Activated CD8-positive, alpha-beta memory T cell treated with anti-CD3 and anti-CD28 coated beads, Interleukin-2, amount 50 U/mL, for 1 hour (primary cell): ENCODE data around the gene CDK14.

Experiments
- DNase-seq: peaks from one replicate; pipeline ENCODE4 v3.0.0-alpha.2; 2020; ENCODE audit errors: extremely low read depth

CDK14 gene

DNA sequence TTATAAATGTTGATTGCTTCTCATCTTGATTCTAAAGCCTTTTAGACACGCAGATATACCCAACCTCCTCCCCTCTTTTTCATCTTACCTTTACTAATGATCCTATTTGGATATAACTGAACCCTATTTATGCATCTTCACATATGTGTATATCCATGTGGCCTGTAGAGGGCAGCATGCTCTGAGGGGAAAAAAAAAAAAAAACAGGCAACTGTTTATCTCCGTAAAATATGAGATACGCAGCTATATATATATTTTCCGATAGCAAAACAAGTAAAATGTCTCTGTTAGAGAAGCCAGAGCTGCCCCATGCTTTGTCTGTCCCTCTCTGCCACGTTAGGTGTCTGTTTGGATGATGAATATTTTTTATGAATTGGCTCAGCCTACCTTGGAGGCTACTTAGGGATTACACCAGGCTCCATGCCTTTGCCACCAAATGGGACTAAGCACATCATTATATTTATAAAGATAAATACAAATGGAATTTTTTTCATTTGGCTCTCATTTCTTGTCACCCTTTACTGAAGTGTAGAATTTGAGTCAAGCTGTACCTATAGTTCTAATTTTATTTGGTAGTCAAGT is 493.4 kb downstream of the CDK14 start:
- no peak for DNase-seq

DNA sequence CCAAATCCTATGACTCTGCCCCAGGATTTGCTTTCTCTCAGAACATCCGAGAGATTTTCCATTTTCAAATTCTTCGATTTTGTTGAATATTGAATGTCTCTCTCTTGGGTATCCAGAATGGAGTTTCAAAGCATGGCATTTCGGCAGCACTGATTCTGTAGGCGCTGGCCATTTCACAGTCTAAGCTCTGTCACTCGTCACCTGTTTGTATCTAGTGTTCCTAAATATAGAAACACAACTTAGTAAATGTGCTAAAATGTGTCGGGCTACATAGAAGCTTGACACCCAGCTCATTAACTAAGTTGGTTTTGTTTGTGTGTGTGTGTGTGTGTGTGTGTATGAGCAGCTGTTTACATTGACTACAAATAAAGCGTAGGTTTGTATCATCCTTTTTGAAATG is 494.6 kb downstream of the CDK14 start:
- DNase-seq: no peak

DNA sequence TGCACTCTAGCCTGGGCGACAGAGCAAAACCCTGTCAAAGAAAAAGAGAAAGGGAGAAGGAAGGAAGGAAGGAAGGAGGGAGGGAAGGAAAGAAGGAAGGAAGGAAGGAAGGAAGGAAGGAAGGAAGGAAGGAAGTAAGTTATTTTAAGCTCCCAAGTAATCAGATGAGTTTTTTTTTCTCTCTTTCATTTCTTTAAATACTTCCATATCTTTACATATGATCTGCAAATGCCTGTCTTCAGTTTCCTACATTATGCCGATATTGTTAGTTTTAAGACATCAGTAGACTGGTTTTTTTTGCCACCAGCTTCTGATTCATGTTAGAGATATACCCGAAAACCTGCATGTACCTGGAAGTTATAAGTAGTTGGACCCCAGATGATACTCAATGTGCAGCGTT is 495.5 kb downstream of the CDK14 start:
- no peak for DNase-seq

DNA sequence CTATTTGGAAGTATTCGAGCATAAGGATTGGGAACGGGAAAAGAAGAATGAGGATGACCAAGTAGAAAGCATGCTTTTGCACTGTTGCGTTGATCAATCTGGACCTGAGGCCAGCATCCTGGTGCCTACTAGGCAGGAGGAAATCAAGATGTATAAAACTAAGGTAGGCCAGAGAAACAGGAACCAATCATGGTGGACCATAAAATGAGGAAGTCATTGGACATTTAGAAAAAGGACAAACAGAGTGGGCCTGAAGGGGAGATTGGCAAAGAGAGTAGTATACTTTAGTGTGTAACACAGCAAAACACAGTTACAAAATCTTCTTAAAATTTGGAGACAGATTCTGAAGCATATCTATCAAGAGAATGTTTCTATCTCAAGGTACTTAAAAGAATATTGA is 497.1 kb downstream of the CDK14 start:
- DNase-seq: no peak

DNA sequence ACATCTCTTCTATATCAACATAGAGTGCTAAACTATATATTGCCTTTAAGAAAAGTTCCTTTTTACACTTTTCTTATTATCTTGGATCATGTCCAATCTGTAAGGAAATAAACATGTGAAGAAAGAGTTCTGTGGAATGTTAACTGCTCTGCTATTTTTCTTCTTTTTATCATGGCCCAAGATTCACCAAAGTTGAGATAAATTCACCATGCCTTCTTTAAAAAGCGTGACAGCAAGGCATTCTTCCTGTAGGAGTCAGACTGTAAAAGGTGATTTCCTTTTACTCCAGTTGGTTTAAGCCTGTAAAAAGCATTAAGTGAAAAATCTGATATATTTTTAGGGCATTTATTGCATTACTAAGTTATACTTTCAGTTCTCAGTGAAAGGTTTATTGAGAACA is 502.4 kb downstream of the CDK14 start:
- DNase-seq: no peak

DNA sequence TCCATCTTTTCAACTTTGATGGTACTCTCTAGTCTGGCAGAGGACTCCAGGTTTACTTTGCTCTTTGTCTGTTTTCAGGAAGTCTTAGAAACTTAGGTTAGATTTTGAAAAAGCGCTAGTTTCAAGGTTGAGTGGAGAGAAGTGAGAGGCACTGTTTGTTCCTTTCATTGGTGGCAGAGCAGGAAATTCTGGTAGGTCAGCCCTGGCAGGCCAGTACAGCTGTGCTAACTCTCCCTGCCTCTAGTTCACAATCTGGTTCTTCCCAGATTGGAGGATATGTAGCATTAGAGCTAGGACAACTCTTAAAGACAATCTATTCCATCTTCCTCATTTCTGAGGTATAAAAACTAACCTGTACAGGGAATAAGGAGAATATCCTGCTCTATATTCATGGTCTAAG is 507.2 kb downstream of the CDK14 start:
- DNase-seq: no peak

DNA sequence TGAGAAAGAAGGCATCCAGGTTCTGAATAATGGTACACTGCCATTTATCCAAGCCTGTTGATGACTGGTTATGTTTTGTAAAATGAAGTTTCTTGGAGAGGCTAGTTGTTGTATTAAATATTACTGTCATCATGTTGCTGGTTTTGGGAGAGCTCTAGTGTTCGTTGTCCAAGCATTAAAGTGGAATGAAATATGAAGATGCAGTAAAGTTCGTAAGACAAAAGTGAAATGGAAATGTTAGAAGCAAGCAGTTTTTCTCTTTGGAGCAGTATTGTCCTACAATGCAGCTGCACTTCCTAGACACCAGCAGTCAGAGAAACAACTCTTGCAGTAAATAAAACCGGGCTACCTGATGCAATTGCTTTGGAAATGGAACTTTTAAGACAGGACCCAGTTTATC is 511.3 kb downstream of the CDK14 start:
- no peak for DNase-seq

DNA sequence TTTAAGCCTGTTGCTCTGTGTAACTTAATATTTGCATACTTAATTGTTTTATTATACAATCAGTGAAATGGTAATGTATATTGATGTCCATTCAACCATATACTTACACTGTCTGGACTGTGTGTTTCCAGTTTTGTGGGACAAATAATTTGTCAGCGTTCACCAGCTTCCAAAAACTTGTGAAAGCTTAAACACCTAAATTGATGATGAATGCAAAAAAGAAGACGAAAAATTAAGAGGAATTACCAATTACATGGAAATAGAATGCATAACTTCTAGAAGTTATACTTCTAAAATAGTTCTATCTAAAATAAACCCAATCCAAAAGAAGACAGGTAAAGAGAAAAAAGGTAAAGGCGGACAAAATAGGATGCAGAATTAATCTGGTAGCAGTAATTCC is 513.1 kb downstream of the CDK14 start:
- DNase-seq: no peak

DNA sequence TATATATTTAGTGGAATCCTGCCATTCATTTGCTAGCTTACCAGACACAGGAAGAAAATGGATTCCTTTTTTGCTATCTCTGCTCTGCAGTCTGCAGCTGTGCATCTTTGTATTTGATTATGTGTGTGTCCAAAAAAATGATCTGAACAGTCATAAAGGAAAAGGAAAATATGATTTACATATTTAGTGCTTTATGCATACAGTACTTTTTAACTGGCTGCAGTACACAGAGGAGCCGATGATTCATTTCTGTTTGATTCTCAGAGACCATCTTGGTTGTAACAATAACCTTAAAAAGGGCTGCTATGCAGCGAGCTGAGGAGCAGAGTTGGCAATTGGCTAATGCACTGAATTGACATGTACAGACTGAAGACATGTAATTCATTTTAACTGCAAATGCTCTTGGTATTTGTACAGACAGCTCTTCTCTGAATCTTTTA is 516.8 kb downstream of the CDK14 start:
- DNase-seq: no peak

DNA sequence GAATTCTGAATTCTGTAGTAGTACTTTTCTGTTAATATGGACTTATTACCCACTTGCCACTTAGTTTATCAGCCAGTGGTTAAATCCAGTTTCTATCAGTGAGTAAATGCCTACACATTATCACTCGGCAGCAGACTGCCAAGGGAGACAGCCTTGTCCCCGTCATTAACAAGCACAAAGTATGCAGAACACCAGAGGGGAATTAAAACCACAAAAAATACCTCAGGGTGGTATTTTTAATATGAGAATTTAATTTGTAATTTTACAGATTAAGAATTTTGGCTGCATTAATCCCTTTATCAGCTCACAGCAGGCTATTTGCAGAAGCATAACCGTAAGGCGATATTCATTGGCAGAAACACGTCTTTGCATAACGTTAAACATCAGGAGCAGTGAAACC is 518.1 kb downstream of the CDK14 start:
- no peak for DNase-seq

DNA sequence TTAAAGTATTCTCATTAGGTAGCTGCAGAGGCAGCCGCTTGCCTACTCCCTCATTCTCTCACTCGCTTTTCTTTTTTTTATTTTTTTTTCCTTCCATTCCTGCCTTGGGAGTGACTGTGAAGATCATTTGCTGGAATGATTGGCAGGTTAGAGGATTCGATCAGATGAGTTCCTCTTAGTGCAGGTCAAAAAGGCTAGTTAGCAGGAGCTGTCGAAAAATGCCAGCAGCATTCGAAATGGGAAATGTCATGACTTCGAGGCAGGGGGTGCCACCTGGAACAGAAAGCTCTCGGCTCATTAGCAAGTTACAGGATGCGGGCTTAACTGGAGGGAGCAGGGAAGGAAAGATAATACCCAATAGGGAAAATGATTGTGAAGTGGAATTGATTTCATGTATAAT is 530.6 kb downstream of the CDK14 start:
- DNase-seq: no peak

DNA sequence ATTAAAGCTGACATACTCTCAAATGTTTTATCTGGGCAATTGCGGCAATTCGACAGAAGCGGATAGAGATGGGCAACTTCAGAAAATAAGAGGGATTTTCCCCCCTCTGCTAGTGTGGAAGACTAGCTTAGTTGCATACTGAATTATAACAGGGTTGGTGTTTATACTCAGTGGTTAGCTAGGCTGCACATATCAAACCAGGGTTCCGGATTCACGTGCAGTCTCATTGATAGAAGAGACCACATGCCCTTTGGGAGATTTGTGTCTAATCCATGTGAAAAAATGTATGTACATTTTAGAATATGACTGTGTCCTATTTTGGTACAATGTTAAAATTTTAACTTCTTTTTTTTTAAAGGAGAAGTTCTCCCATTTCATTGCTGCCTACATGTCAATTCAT is 531.2 kb downstream of the CDK14 start:
- no peak for DNase-seq

DNA sequence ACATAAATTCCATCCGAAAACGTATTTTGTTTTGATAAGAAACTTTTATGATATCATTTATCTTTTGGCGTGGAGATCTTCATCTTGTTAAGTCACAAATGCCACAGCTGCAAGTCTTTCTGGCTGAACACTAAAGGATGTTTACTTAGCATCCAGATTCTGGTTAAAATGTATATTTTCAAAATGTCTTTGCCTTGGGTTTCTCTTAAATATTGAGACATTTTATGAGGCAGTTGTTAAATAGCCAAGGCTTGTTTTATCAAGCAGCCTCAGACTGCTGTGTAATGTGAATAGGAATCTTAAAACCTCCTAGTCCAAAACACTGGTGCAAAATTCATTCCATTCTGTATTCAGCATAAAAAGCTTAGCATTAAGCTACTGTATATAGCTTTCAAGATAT is 531.8 kb downstream of the CDK14 start:
- no peak for DNase-seq

DNA sequence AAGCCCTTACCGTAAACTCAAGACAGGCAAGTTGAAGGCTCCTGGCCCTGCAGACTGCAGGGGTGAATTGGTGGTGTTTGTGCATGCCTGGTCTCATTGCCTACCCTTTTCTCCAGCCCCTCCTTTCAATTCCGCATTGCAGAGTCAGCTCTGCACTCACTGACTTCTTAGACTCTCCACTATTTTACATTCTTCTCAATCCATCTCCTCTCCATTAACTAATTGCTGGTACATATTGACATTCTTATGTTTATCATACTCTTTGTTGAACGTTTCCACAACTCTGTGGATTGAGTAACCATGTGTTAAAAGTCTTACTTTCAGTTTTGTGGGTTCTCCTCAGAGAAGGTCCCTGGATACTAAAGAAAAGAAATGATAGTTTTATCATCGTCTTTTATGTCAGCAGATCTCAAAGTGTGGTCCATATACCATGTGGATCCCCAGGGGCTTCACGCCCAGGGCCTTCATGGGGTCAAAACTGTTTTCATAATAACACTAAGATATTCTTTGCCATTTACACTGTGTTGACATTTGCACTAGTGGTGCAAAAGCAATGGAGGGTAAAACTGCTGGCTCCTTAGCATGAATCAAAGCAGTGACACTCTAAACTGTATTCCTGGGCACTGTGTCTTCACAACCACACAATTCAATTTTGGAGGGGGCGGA is 532.7 kb downstream of the CDK14 start:
- no peak for DNase-seq

DNA sequence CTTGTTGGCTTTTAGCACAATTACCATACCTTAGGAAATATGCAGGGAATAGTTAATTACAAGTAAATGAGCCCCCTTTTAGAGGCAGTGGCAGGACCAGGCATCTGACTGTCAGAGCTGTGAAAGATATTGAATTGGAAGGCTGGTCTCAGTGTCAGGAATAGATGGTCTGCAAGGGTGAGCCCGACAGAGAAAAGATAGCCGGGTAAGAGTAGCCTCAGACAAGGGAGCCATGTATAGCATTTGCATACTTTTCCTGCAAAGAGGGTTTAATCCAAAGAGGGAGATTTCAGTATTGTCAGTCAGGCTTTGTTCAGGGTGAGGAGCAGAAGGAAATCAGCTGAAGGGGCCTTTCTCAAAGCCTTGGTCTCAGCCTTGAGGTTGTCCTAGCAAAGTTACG is 539.2 kb downstream of the CDK14 start:
- DNase-seq: no peak

DNA sequence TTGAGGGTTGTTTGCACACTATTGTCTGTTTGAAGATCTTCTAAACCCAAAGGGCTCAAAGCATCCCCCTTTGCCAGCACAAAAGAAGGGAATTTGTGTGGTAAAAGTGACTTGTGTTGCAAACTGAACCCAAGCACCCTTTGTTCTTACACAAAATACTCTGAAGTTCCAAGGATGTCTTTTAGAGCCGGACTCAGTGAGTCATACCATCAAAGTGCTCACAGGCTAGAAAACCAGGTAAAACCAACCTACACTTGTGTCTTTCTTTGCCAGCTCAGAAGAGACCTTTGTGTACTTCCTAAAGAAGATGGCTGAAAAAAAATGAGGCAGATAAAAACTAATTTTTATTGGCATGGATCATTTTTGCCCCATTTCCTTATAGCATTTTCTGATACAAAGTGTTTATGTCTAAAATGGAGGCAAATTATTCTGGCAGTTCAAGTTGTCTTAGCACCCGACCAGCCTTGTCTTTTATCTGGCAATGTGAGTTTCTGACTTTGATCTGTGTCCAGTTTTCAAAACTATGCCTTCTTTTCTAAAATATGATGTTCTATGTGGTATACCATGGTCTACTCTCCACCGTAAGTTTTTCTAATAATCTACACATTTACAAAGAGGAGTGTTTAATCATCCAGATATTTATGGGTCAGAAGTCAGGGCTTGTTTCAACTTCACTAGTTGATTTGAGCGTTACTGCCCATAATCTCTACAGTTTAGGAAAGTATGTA is 539.7 kb downstream of the CDK14 start:
- DNase-seq: no peak

DNA sequence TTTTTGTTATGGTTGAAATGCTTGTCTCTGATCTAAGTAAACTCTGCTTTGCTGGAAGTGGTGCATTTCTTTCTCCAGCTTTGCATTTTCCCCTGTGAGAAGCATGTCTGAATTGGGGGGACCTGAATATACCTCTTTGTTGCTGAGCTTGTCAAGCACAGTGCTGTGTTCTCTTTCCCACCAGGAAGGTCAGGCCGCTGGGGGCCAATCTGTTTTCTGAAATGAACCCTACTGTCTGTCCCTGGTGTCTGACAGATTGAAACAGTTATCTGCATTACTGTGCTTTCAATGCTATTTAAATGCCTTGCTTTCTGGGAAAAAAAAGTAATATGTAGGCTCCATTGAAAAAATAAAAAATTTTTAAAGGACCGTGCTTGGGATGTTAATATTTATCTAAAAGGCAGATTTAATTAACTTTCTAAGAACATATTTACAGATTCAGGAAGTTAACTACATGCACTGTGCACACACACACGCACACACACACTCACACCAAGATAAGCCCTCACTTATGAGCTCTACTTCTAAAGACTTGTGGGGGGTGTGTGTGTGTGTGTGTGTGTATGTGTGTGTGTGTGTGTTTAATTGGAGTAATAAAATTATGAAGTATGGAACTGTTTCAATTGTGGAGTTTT is 541.1 kb downstream of the CDK14 start:
- no peak for DNase-seq

DNA sequence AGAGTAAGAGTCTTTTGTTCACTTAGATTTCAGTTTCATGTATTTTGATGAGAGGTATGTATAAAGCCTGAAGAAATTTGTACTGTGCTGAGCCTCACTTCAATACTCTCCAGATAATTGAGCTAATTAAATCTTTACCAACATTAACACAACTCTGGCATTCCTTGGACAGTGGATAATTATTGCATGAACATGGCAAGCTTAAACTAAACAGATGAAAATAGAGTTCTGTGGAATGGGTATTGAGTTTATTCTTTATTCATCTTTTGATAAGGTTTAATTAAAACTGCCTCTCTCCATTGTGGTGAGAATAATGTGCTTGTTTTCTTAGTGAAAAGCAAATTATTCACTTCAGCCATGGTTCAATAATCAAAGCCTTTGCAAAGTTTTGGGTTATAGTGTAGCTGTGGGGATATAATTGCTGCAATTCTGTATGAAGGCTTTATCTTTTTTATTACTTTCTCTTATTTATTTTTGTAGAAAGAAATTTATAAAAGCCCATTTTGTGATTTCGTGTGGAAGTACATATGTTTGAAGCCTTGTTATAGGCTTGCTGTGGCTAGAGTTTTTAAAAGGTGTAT is 541.8 kb downstream of the CDK14 start:
- no peak for DNase-seq

DNA sequence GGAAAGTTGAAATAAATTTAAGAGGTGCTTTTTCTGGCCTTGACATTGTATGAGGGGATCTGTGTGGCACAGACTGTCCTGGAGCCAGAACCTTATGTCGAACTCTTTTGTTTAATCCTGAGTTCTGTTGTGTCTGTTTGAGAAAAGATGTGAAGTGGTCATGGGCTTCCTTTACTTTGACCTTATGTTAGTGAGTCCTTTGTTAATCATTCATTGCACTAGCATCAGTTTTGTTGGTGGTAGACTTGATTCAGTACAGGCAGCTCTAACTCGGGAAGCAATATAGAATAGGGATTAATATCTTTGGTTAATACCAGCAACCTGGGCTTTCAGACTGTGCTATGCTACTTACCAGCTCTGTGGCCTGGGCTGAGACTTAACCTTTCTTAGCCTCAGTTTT is 544.2 kb downstream of the CDK14 start:
- DNase-seq: no peak

DNA sequence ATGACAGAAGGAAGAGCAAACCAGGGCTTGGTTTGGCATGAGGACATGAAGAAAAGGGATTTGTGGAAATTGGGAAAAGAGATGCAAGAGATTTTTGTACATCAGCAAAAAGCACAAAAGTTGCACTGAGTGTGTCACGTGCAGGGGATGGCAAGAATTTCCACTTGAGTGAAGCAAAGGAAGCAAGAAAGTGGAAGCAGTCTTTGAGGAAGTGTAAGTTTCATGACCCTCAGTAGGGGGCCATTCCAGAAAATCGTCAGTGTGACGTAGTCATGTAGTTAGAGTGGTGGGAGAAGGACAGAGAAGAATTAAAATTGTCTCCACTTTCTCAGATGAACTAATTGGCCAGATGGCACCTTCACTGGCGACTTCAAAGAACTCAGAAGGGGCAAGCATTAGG is 544.9 kb downstream of the CDK14 start:
- DNase-seq: no peak

DNA sequence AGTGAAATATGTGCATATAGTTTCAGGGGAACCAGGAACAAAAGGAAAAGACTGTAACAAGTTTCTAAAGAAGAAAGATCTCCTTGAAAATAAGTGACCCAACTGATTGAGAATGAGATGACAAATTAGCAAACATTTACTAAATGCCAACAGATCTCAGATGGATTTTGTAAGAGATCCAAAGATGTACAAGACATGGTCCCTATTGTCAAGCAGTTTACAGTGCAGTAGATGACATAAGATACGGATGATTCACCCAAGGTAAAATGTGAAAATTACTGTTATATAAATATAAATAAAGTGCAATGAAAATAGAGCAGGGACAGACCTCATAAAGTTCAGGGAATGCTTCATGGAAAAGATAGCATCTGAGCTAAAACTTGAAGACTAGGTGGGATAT is 546.6 kb downstream of the CDK14 start:
- no peak for DNase-seq
